ENCODE results near the gene CTU1. TPM values are rescaled to one million over a fixed set of nuclear protein-coding genes. Genes with fewer than 3 reads are reported as not detected.

Gene CTU1
- total RNA-seq, 1 experiment from 2014 or later = 8.6 TPM

DNA sequence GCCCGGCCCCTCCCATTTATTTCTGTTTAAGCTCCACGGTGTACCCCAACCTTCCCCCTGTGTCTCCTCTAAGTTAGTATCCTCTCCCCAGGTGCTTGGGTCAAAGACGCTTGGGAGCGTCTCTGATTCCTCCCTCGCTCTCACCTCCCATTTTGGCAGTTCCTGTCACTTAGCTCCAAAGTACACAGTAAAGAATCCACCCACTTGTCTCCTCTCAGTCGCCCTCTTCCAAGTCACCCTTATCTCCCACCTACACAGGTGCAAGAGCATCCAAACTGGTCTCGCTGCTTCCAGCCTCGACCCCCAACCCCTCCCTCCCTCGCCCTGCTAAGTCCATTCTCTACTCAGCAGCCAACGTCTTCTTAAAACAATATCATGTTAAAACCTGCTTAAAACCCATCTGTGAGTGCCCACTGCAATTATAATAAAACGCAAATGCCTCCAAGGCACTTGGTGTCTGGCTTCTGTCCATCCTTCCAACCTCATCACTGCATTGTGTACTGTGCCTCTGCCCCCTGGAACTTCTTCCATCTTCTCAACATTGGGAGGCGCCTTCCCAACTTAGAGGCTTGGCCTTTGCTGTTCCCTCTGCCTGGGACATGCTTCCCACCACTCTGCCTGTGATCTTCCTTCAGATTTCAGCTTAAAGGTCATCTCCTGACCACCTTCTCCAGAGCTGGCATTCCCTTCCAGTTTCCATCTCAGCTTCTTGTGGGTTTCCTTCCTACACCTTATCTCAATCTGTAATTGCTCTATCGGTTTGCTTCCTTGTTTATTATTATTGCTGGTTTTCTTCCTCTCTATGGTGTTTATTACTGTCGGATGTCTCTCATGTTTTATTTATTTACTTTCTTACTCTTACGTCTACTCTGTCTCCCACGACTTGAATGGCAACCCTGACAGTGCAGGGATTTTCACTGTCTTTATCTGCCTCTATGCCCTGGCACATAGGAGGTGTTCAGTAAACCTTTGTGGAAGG lies 16.0 kb downstream of the CTU1 start:
- Mint-ChIP-seq H3K27ac (no peak overlapping the region; the same call in 1 of the 2 replicates), H3K36me3 (no peaks in the 10 kb centered on the region), H3K27me3 (ENCODE audit: low read depth) (no peaks in the 10 kb centered on the region), H3K4me3 (no peak overlapping the region), H3K9me3 (no peaks in the 10 kb centered on the region), H3K4me1 (peaks cover 21% of the 10 kb centered on the region)
- ATAC-seq (no peak), DNase-seq (ENCODE audit: low spot score) (no peak)
- ChIA-PET POLR2A (no interaction called here), CTCF (interaction anchor here (0.6 to 8.2 kb wide), 2 partner anchors 73 to 484 kb away, joined by 3 to 347 read pairs; partner anchors contain the start of gene KLK10)
- TF ChIP-seq PRRX2 (CRISPR knock-in tag; IDR thresholded peaks at IDR 0.05) (no peak), JAZF1 (CRISPR knock-in tag; IDR thresholded peaks at IDR 0.05) (no peak), E2F5 (CRISPR knock-in tag; IDR thresholded peaks at IDR 0.05) (no peak), ZBTB21 (CRISPR knock-in tag; IDR thresholded peaks at IDR 0.05; ENCODE audit: borderline replicate concordance) (no peak), ATF1 (CRISPR knock-in tag; IDR thresholded peaks at IDR 0.05) (no peak), HMGA2 (CRISPR knock-in tag; IDR thresholded peaks at IDR 0.05) (no peak)
- TF ChIP-seq, protein P1, sequence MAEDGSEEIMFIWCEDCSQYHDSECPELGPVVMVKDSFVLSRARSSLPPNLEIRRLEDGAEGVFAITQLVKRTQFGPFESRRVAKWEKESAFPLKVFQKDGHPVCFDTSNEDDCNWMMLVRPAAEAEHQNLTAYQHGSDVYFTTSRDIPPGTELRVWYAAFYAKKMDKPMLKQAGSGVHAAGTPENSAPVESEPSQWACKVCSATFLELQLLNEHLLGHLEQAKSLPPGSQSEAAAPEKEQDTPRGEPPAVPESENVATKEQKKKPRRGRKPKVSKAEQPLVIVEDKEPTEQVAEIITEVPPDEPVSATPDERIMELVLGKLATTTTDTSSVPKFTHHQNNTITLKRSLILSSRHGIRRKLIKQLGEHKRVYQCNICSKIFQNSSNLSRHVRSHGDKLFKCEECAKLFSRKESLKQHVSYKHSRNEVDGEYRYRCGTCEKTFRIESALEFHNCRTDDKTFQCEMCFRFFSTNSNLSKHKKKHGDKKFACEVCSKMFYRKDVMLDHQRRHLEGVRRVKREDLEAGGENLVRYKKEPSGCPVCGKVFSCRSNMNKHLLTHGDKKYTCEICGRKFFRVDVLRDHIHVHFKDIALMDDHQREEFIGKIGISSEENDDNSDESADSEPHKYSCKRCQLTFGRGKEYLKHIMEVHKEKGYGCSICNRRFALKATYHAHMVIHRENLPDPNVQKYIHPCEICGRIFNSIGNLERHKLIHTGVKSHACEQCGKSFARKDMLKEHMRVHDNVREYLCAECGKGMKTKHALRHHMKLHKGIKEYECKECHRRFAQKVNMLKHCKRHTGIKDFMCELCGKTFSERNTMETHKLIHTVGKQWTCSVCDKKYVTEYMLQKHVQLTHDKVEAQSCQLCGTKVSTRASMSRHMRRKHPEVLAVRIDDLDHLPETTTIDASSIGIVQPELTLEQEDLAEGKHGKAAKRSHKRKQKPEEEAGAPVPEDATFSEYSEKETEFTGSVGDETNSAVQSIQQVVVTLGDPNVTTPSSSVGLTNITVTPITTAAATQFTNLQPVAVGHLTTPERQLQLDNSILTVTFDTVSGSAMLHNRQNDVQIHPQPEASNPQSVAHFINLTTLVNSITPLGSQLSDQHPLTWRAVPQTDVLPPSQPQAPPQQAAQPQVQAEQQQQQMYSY (CRISPR knock-in tag; IDR thresholded peaks at IDR 0.05) = no peak
- TF ChIP-seq, protein P2, sequence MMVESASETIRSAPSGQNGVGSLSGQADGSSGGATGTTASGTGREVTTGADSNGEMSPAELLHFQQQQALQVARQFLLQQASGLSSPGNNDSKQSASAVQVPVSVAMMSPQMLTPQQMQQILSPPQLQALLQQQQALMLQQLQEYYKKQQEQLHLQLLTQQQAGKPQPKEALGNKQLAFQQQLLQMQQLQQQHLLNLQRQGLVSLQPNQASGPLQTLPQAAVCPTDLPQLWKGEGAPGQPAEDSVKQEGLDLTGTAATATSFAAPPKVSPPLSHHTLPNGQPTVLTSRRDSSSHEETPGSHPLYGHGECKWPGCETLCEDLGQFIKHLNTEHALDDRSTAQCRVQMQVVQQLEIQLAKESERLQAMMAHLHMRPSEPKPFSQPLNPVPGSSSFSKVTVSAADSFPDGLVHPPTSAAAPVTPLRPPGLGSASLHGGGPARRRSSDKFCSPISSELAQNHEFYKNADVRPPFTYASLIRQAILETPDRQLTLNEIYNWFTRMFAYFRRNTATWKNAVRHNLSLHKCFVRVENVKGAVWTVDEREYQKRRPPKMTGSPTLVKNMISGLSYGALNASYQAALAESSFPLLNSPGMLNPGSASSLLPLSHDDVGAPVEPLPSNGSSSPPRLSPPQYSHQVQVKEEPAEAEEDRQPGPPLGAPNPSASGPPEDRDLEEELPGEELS (CRISPR knock-in tag; IDR thresholded peaks at IDR 0.05) = no peak
- TF ChIP-seq, protein P3, sequence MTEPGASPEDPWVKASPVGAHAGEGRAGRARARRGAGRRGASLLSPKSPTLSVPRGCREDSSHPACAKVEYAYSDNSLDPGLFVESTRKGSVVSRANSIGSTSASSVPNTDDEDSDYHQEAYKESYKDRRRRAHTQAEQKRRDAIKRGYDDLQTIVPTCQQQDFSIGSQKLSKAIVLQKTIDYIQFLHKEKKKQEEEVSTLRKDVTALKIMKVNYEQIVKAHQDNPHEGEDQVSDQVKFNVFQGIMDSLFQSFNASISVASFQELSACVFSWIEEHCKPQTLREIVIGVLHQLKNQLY (CRISPR knock-in tag; IDR thresholded peaks at IDR 0.05) = no peak

- DNase-seq (ENCODE audit: low spot score) (no peak), ATAC-seq (no peak)
- Mint-ChIP-seq H3K36me3 (no peaks in the 10 kb centered on the region), H3K4me3 (no peak overlapping the region), H3K9me3 (no peaks in the 10 kb centered on the region), H3K27me3 (ENCODE audit: low read depth) (no peaks in the 10 kb centered on the region), H3K27ac (no peak overlapping the region), H3K4me1 (peaks cover 29% of the 10 kb centered on the region)
- ChIA-PET POLR2A (no interaction called here), CTCF (interaction anchor here (8.2 kb wide), 1 partner anchor 72 kb away, joined by 347 read pairs; the partner anchor contains the start of gene KLK10)
- TF ChIP-seq ATF2 (CRISPR knock-in tag; IDR thresholded peaks at IDR 0.05; ENCODE audit: borderline replicate concordance, low read depth) = no peak
- TF ChIP-seq, protein P3 (CRISPR knock-in tag; IDR thresholded peaks at IDR 0.05) = no peak
- TF ChIP-seq, protein P4, sequence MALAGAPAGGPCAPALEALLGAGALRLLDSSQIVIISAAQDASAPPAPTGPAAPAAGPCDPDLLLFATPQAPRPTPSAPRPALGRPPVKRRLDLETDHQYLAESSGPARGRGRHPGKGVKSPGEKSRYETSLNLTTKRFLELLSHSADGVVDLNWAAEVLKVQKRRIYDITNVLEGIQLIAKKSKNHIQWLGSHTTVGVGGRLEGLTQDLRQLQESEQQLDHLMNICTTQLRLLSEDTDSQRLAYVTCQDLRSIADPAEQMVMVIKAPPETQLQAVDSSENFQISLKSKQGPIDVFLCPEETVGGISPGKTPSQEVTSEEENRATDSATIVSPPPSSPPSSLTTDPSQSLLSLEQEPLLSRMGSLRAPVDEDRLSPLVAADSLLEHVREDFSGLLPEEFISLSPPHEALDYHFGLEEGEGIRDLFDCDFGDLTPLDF (CRISPR knock-in tag; IDR thresholded peaks at IDR 0.05) = no peak
- no peak for TF ChIP-seq ZBTB43 (CRISPR knock-in tag; IDR thresholded peaks at IDR 0.05)
- no peak for TF ChIP-seq CREM (CRISPR knock-in tag; IDR thresholded peaks at IDR 0.05)
- no peak for TF ChIP-seq CBFB (CRISPR knock-in tag; IDR thresholded peaks at IDR 0.05; ENCODE audit: low read depth)
- TF ChIP-seq ZNF317 (CRISPR knock-in tag; IDR thresholded peaks at IDR 0.05; ENCODE audit: borderline replicate concordance, low read depth) = no peak
- TF ChIP-seq NFATC4 (CRISPR knock-in tag; IDR thresholded peaks at IDR 0.05) = no peak
- TF ChIP-seq, protein P5, sequence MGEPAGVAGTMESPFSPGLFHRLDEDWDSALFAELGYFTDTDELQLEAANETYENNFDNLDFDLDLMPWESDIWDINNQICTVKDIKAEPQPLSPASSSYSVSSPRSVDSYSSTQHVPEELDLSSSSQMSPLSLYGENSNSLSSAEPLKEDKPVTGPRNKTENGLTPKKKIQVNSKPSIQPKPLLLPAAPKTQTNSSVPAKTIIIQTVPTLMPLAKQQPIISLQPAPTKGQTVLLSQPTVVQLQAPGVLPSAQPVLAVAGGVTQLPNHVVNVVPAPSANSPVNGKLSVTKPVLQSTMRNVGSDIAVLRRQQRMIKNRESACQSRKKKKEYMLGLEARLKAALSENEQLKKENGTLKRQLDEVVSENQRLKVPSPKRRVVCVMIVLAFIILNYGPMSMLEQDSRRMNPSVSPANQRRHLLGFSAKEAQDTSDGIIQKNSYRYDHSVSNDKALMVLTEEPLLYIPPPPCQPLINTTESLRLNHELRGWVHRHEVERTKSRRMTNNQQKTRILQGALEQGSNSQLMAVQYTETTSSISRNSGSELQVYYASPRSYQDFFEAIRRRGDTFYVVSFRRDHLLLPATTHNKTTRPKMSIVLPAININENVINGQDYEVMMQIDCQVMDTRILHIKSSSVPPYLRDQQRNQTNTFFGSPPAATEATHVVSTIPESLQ (CRISPR knock-in tag; IDR thresholded peaks at IDR 0.05) = no peak
These were observed 17.1 kb downstream of the CTU1 start for GRCh38 chr19:51091126-51091525.

Measured in WTC11 (cell line).